T-helper 2 cell (primary cell): ENCODE results near the gene KCNIP1.
"Not testable (repeated sequence)": the region's sequence is repeated elsewhere in the genome, so short reads cannot be mapped to it uniquely, and the experiment has no call there.

Source experiments
- DNase-seq, 5 experiments: peaks; one replicate each; pipeline versions ENCODE4 v3.0.0 to v3.0.0-alpha.2; 2012 to 2022

Gene KCNIP1

DNA sequence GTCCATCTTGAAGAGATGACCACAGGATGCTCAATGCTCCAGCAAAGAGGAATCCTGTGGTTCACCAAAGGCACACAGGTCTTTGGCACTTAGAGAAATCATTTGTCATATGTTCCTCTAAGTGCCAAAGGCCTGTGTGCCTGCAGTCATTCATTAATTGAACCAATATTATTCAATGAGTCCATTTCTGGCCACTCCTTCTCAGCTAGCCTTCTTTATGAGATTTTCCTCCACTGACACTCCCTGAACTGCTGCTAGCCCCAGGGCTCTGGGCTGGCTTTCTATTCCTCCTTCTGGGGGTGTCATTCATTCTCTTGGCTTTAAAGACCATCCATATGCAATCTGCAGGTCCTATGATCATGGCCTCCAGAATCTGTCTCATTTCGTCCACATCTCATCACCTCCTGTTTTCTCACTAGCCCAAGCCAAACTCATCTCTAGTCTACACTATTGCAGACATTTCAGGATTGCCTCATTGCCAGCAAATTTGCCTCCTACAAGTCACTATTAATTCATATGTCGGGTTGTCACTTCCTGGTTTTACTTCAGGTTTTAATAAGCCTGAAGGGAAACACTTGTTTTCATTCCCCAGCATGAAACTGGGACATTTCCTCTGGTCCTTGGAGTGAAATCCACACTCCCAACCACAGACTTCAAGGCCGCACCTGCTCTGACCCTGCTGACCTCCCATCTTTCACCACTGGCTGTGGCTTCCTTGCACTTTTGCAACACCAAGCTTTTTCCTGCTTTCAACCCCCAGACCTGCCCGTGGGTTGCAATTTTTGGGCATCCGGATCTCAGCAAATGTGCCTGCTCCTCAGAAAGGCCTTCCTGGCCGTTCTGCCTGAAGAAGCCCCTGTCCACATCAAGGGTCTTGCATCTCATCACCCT lies 35.1 kb downstream of the KCNIP1 start:
- DNase-seq, result no peak

DNA sequence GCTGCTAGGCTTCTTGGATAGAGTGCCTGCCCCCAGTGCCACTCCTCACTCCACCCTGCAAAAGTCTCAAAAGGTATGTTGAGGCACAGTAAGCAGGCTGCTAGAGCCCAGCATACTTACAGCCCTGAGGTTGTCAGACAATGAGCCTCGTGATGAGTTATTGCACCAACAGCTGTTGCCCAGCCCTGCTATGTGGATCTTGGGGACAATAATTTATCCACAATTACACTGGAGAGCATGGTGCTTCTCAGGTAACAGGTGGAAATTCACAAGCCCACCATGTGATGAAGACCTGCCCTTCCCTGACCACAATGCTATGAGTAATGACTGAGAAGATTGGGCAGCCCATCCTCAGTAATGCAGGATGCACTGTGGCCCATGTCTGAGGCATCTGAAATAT lies 36.5 kb downstream of the KCNIP1 start:
- no peak for DNase-seq

DNA sequence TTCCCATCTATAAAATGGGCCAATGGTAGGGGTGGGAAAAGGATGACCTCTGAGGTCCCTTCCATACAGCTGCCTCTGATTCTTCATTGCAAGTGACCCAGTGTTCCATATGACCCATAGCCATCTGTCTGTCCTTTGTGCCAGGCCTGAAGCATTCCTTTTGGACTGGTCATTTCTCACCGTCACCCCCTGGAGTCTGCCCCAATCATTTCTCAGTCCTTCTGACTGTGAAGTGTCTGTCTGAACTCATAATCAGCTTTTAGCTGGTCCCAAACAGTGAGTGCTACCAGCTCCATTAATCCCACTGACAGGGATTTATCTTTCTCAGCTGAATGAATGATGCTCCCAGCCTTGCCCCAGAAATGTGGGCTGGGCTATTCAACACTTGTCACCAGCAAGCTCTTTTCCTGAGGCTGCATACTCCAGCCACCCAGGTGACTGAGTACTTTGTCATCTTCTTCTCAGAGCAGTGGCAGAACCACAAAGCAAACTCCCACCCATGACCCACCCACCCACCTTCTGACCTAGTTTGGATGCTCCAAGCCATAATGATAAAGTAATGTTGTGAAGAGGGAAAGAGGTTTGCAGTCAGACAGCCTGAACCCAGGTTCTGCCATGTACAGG lies 37.4 kb downstream of the KCNIP1 start:
- DNase-seq, result no peak

DNA sequence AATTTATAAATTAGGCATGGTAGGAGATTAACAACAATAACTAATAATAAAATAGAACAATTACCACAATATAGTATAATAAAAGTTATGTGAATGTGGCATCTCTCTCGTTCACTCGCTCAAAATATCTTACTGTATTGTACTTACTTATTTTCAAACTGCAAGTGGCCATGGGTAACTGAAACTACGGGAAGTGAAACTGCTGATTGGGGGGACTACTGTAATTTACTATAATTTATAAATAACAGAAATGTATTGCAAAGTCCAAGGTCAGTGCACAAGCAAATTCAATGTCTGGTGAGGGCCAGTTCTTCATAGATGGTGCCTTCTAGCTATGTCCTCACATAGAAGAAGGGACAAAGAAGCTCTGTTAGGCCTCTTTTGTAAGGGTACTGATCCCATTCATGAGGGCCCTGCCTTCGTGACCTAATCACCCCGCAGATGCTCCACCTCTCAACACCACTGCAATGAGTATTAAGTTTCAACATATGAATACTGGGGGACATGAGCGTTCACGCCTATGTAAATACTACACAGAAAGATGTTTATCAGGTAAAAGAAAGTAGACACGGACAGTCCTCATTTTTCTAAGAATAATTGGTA lies 39.0 kb downstream of the KCNIP1 start:
- DNase-seq, result no peak

DNA sequence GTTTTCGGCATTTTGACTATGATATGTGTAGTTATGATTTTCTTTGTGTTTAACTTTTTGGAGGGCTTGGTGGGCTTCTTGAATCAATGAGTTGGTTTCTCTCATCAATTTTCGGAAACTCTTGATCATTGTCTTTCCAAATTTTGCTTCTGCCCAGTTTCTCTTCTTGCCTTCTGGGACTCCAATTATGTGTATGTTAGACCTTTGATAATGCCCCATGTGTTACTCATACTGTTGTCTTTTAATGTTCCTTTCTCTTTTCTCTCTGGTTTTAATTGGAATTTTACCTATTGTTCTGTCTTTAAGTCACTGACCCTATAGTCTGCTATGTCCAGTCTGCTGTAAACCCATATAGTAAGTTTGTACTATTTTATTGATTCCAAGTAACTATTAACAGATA lies 41.5 kb downstream of the KCNIP1 start:
- no peak for DNase-seq

DNA sequence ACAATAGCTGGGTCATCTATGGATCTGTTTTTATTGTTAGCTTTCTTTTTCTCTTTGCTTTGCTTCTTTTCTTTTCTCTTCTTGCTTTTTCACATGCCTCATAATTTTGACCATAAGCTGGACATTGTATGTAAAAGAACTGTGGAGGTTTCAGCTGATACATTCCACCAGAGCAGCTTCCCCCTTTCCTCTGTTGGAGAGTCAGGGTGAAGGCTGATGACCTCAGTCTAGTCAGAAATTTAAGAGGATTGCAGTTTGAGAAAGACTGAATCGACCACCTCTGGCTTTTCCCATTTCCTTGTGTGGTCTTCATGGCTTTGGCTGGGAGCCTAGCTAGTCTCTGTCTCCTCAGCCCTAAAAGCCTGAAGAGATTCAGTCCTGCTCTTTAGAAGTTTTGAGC lies 42.0 kb downstream of the KCNIP1 start:
- no peak for DNase-seq

DNA sequence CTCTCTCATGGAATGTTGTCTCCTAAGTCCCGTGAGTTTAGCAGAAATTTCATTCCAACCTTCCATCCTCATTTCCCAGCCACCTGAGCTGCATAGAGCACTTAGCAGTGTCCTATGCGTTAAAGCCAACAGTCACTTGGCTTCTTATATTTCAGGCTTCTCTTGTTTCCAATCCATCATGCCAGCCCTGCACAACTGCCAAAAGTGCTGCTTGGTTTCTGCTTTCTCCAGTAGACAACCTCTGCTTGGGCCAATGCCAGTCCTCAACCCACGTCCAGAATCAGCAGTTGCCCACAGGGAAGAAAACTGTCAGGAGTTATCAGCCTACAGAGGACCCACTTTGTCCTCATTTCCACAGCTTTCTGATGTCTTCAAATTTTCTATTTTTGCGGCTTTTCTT lies 42.5 kb downstream of the KCNIP1 start:
- no peak for DNase-seq

DNA sequence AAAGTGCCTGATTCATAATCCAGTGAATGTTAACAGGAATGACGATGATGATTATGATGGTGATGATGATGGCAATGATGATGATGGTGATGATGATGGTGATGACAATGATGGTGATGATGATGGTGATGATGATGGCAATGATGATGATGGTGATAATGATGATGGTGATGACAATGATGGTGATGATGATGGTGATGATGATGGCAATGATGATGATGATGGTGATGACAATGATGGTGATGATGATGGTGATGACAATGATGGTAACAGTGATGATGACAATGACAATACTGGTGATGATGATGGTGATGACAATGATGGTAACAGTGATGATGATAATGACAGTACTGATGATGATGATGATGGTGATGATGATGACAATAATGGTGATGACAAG lies 46.6 kb downstream of the KCNIP1 start:
- DNase-seq, result not testable (repeated sequence)

DNA sequence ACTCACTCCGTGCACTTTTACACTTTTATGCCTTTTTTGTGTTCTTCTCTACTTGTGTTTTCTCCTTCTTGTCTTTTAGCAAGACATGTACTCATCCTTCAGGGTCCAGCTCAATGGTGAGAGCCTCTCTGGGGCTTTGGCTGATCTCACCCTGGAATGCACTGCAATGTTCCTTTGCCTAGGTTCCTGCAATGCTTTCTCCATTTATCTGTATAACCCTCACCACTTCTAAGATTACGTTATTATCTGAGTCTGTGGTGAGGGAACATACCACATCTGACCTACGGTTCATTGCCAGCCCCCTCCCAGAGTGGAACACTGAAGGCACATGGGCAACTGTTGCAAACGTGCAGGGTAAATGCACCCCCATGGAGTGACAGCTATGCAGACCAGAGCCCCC lies 47.3 kb downstream of the KCNIP1 start:
- no peak for DNase-seq

DNA sequence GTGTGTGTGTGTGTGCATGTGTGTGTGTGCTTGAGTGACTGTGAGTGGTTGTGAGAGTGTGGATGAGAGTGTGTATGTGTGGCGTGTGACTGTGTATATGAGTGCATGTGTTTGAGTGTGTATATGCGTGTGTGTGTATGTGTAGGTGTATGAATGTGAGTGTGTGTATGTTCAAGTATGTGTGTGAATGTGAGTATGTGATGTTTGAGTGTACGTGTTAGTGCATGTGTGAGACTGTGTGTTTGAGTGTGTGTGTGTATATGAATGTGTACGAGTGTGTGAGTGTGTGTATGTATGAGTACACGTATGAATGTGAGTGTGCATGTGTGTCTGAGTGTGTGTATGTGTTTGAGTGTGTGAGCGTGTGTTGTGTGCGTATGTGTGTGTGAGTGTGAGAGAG lies 47.8 kb downstream of the KCNIP1 start:
- DNase-seq, result no peak

DNA sequence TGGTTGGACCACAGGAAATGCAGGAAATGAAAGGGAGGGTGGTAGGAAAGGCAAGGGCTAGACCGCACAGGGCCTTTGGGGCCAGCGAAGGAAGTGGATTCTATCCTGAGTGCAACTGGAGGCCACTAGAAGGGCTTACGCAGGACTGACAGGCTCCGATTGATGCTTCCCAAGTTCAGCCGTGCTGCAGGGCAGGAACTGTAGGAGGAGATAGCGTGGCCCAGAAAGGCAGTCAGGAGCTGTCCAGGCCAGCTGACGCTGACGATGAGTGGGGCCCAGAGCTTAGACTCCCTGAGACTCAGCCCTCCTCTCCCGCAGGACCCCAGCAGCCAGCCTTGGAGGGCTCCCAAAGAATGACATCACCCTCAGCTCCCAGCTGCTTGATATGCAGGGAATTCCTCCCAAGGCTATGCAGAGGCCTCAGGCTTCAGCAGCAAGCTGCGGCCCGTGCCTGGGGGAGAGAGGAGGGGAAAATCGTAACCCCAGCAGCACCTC lies 48.8 kb downstream of the KCNIP1 start:
- no peak for DNase-seq

DNA sequence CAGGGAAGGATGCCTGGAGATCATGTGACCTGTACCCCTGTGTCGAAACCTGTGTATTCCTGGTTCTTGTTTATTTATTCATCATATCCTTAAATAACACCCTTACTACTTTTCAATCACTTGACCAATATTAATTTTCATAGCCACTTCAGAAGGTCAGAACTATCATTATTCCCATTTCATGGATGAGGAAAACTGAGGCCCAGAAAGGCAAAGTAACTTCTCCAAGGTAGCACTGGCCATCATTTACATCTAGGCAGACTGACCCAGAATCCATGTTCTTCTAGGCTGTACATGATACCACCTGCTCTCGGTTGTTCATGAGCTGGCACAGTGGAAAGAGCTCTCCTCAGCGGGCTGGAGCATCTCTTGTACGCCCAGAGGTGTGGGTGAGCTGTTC lies 49.4 kb downstream of the KCNIP1 start:
- no peak for DNase-seq

DNA sequence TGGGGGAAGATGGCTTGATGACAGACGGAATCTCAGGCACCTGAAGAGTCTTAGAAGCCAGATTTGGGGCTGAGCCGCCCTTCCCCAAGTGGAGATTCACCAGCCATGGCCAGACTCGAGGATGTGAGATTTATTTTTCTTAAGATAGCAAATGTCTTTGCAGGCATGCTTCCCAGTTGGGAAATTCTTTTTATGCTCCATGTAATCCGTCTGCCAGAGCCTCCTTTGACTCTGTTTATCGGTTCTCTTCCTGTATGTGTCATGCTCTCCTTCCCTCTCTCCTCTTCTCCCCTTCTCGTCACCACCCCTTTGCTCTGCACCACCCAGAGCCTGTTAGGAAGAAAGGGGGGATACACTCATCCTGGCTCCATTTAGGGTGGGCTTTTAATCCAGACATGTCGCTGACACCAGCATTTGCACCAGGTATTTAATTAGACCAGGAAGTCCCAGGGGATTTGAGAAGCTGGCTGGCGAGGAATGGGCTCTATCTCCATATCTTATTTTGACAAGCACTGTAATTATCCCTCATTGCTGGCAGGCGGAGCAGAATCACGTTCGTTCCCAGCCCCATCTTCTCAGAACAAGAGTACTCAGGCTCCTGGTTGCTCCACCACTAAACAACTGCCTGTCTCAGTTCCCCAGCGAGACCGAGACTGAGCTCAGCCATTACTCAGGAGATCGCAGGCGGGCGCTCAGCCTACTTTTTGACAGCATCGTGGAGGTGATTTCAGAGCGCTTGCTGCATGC lies 50.9 kb downstream of the KCNIP1 start:
- no peak for DNase-seq

DNA sequence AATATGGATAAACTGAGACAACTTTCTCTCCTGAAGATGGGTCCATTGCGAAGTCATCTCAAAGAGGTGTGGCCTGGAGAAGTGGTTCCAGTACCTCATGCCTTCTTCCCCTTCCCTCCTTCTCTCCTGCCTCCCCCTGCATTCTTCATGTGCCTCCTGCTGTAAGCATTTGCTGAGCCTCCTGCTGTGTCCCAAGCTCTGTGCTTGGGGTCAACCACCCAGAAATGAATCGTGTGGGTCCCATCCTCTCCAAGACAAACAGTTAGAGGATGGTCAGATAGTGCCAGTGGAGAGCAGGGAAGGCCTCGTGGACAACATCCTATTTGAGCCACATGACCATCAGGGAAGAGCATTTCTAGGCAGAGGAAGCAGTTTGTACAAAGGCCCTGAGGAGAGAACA lies 53.5 kb downstream of the KCNIP1 start:
- no peak for DNase-seq

DNA sequence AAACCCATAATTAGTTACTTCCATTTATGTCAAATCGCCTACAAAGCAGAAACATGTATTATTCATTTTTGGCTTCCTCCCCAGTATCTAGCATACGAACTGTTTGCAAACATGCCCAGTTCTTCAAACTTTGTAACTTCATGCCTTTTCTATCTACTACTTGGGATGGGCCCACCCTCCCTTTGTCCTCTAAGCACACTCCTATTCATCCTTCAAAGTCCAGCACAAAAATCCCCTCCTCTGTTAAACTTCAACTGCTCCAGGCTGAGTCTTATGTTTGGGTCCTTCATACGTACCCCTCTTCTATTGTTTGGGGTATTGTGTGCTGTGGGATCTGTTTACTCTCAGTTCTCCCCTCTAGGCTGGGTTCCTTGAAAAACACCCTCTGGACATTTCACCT lies 55.5 kb downstream of the KCNIP1 start:
- DNase-seq, result no peak

DNA sequence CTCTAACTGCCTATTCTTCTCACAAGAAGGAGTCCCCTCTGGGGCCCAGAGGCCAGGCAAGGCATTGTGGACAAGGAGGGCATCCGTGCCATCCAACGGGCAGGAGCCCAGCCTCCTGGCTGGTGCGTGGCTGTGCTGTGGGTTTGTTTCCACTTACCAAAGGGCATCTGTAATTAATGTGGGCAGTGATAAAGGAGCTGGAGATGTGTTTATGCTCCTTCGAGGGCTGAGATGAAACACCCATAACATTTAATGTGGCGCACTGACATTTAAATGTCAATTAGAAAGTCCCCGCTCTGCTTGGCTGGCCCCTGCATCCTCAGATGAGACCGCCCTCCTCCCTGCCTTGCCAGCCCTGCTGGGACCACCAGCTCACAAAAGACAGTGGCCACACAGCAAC lies 57.1 kb downstream of the KCNIP1 start:
- DNase-seq, result no peak

DNA sequence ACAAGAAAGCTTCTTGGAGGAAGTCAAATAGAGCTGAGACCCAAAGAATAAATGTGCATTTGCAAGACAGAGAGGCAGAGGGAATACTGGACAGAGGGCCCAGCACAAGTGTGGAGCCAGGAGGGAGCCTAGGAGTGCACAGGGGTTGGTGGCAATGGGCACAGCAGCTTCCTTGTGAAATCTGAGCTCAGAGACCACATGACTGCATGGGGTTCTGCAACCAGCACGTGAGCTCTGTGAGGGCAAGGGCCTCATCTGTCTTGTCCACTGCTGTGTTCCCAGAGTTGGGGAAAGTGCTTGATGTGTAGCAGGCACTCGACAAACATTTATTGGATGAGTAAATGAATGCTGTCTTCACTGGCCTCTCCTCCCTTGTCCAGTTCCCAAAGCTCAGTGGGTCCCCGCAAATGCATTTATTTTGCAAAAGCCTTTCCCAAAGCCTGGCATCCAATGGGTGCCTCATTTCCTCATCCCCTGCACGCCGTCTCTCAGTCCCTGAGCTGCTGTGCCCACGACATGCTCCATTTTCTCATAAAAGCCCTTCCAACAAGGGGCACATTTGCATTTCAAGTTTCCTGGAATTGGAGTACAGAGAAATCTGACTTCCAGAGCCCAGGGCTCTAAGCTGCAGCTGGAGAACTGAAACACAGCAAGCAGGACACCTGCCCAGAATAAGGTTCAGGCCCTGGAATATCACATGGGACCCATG lies 58.5 kb downstream of the KCNIP1 start:
- DNase-seq, result no peak

DNA sequence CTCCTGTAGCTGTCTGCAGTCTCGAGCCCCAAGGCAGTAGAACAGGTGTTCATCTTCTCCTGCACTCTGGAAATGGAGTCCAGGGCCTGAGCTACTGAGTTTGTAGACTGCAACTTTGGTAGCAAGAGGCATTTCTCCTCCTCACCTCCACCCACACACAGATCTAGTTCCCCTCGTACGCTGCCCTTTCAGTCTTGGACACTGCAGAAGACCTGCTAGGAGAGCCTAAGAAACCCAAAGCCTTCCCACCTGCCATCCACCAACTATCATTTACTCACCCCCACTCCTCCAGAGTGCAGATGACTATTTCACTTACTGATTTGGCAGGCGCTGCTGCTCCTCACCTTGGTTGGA lies 59.0 kb downstream of the KCNIP1 start:
- no peak for DNase-seq

DNA sequence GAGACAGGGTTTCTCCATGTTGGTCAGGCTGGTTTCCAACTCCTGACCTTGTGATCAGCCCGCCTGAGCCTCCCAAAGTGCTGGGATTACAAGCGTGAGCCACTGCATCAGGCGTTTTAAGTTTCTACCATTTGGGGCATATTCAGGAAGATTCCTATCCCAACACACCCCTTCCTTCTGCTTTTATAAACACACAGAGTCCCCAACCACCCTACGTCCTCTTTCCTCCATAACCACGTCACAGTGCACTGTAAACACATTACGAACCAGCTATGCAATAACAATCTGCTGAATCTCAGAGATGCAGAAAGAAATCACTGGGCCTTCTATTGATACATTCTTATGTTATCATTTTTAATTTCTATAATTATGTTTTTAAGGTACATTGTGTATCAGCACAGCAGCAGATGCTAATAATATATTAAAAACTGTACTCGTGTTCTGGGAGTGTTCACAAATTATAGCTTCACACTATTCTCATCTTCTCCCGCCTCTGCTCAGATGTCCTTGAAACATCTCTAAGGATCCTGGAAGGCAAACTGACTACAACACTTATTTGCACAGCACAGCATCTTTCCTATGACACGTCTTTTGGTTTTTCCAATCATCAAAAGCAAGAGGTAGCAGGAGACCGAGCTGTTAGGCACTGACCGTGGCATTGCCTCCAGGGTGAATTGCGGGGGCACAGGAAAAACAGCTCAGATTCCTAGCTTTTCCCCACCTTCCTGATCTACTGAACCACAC lies 60.2 kb downstream of the KCNIP1 start:
- no peak for DNase-seq

DNA sequence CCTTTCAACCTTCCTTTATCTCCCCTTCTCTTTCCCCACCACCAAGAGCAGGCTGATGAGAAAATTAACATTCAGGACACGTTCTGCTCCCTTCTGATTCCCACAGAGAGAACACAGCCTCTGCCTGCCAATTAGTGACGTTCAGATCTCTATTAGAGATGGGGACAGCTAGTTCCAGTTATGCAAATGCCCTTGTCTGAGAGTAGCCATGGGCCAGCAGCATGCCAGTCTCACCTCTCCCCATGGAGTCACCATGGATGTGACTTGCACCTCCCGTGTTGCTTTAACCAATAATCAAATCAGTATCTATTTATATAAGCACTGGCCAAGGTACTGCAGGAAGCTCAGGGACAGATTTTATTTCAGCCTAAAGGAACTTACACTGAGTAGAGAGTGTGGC lies 61.3 kb downstream of the KCNIP1 start:
- DNase-seq, result no peak

DNA sequence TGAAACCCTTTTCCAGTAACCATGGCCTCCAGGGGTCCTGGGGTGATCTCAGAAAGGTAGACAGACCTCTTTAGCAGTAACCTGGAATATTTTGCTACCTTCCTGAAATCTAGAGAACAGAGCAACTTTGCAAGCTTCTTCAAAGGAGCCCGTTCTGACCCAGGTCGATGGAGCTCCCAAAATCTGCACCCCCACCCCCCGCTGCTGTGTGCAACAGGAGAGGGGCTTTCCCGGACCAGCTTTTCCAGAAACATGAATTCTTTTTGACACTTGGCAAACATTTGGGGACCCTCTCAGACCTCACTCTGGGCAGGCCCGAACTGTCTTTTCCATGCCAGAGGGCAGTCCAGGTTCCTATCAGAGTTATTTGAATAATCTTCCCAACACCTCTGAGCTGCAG lies 65.3 kb downstream of the KCNIP1 start:
- no peak for DNase-seq

DNA sequence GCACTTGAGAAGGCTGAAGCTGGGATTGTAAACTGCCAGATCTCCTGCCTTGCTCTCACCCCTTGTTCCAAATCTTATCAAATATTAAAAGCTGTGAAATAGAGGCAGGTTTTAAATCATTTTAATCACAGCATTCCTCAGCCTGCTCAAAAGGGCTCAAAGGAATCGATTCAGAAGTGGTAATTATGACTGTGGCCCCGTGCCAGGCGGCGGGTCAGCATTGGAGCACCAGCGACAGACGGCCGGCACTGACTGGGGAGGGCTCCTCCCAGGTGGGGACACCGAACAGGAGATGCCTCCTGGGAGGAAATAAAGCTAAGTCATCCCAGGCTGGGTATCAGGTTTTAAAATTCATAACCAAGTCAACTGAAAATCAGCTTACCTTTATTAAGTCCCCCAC lies 66.7 kb downstream of the KCNIP1 start:
- no peak for DNase-seq
